Breast epithelium (tissue), 3 donors: ENCODE measurements around the gene SDCBP2.

Source experiments
- CTCF ChIP-seq, 3 donors: fragments of 450-650 bp; IDR thresholded peaks; one replicate each; pipeline ENCODE4 v1.5.1; 2016 to 2017; ENCODE audit warnings: antibody characterized with exemption in 3 of 3, mild to moderate bottlenecking in 3 of 3, moderate library complexity in 3 of 3
- POLR2A ChIP-seq: fragments of 450-650 bp; IDR thresholded peaks from one replicate; pipeline ENCODE4 v1.6.1; 2016; ENCODE audit warnings: antibody characterized with exemption, mild to moderate bottlenecking, moderate library complexity
- POLR2AphosphoS5 ChIP-seq, 3 donors: sonication (generic); formaldehyde crosslinking; IDR thresholded peaks; one replicate each; pipeline ENCODE4 v1.6.1; 2017; ENCODE audit warnings: antibody characterized with exemption in 3 of 3

GRCh38 chr20:1374246-1374645 lies 45.3 kb upstream of the SDCBP2 start:
- TF ChIP-seq CTCF (IDR thresholded peaks at IDR 0.05) (no peak), POLR2A (no peak), POLR2AphosphoS5 (IDR thresholded peaks at IDR 0.05) (no peak)
